GM21390 (cell line): ENCODE measurements around the gene SDK2.

Source experiments
- ATAC-seq: cut with Tn5 transposase; IDR thresholded peaks from one replicate; pipeline ENCODE4 v1.9.1; 2021; ENCODE audit not compliant: unreplicated experiment

The SDK2 gene

GRCh38 chr17:73350864-73351263, 293.4 kb downstream of the SDK2 start:
- no peak for ATAC-seq

- ATAC-seq: no peak
These were observed 294.6 kb downstream of the SDK2 start for GRCh38 chr17:73349647-73350046.

GRCh38 chr17:73349138-73349537, 295.1 kb downstream of the SDK2 start:
- ATAC-seq: no peak

- no peak for ATAC-seq
These were observed 295.5 kb downstream of the SDK2 start for GRCh38 chr17:73348829-73349095.

- ATAC-seq: no peak
These were observed 296.0 kb downstream of the SDK2 start for GRCh38 chr17:73348018-73348828.

GRCh38 chr17:73347351-73347750, 296.9 kb downstream of the SDK2 start:
- no peak for ATAC-seq

- ATAC-seq: no peak
These were observed 297.6 kb downstream of the SDK2 start for GRCh38 chr17:73346501-73347162.

- no peak for ATAC-seq
These were observed 300.3 kb downstream of the SDK2 start for GRCh38 chr17:73343739-73344454.

GRCh38 chr17:73343168-73343634, 301.0 kb downstream of the SDK2 start:
- ATAC-seq: no peak

- no peak for ATAC-seq
These were observed 301.6 kb downstream of the SDK2 start for GRCh38 chr17:73342541-73343167.

- no peak for ATAC-seq
These were observed 302.2 kb downstream of the SDK2 start for GRCh38 chr17:73342050-73342522.

GRCh38 chr17:73341350-73342049, 302.7 kb downstream of the SDK2 start:
- ATAC-seq: no peak

GRCh38 chr17:73340093-73340596, 304.1 kb downstream of the SDK2 start:
- ATAC-seq: no peak

- ATAC-seq: no peak
These were observed 305.6 kb downstream of the SDK2 start for GRCh38 chr17:73338566-73339197.

- ATAC-seq: no peak
These were observed 306.2 kb downstream of the SDK2 start for GRCh38 chr17:73338050-73338521.

GRCh38 chr17:73337330-73337710, 306.9 kb downstream of the SDK2 start:
- no peak for ATAC-seq

GRCh38 chr17:73336408-73337329, 307.6 kb downstream of the SDK2 start:
- ATAC-seq: no peak

- no peak for ATAC-seq
These were observed 308.4 kb downstream of the SDK2 start for GRCh38 chr17:73335591-73336407.
